T follicular helper cell (primary cell): ENCODE measurements around the gene REG1A.

ENCODE experiments used
- DNase-seq: peaks from one replicate; pipeline ENCODE4 v3.0.0-alpha.2; 2020; ENCODE audit warnings: low read depth
- total RNA-seq, 2 experiments: gene quantifications; one replicate each; lab custom pipeline; 2026; lab: John Stamatoyannopoulos, UW

Gene REG1A
- 0 reads per million in 2 experiments for total RNA-seq

- no peak for DNase-seq
Measured at GRCh38 chr2:79120194-79120713, at the start of gene REG1A. REG1A (plus strand) TSS chr2:79120488; CDS start chr2:79120862, 374 bp downstream.

- DNase-seq, result no peak
Measured at GRCh38 chr2:79071078-79071477, 49.2 kb upstream of the REG1A start.

GRCh38 chr2:79082987-79083386 is 37.3 kb upstream of the REG1A start:
- no peak for DNase-seq

- DNase-seq, result no peak
Measured at GRCh38 chr2:79083597-79084251, 36.6 kb upstream of the REG1A start.

GRCh38 chr2:79084495-79085135 is 35.7 kb upstream of the REG1A start:
- DNase-seq, result no peak

GRCh38 chr2:79085382-79085781 is 34.9 kb upstream of the REG1A start:
- no peak for DNase-seq

- DNase-seq, result no peak
Measured at GRCh38 chr2:79086255-79086654, 34.0 kb upstream of the REG1A start.

GRCh38 chr2:79087785-79088364 is 32.4 kb upstream of the REG1A start, which contains the start of gene REG1B:
REG1B (minus strand) TSS chr2:79087993; CDS start chr2:79087612, 381 bp downstream.
- no peak for DNase-seq

- DNase-seq, result no peak
Measured at GRCh38 chr2:79090693-79091092, 29.6 kb upstream of the REG1A start.

- DNase-seq, result no peak
Measured at GRCh38 chr2:79097843-79098242, 22.4 kb upstream of the REG1A start.

- DNase-seq, result no peak
Measured at GRCh38 chr2:79099140-79099686, 21.1 kb upstream of the REG1A start.

- DNase-seq, result no peak
Measured at GRCh38 chr2:79100285-79100684, 20.0 kb upstream of the REG1A start.

- DNase-seq, result no peak
Measured at GRCh38 chr2:79101024-79101423, 19.3 kb upstream of the REG1A start.

GRCh38 chr2:79103214-79103613 is 17.1 kb upstream of the REG1A start:
- DNase-seq, result no peak

GRCh38 chr2:79105259-79105658 is 15.0 kb upstream of the REG1A start:
- no peak for DNase-seq

GRCh38 chr2:79112269-79112668 is 8.0 kb upstream of the REG1A start:
- no peak for DNase-seq

GRCh38 chr2:79114797-79115494 is 5.3 kb upstream of the REG1A start:
- DNase-seq, result no peak

GRCh38 chr2:79116997-79117928 is 3.0 kb upstream of the REG1A start:
- DNase-seq, result no peak

- DNase-seq, result no peak
Measured at GRCh38 chr2:79122676-79123075, 2.4 kb downstream of the REG1A start.

- DNase-seq, result no peak
Measured at GRCh38 chr2:79124907-79125720, 4.8 kb downstream of the REG1A start.
